Measurements from ENCODE around the gene LIPI. TPM values are rescaled to one million over a fixed set of nuclear protein-coding genes. Genes with fewer than 3 reads are reported as not detected.

LIPI gene
- polyA plus RNA-seq, 1 donor from 2014 or later: not detected

DNA sequence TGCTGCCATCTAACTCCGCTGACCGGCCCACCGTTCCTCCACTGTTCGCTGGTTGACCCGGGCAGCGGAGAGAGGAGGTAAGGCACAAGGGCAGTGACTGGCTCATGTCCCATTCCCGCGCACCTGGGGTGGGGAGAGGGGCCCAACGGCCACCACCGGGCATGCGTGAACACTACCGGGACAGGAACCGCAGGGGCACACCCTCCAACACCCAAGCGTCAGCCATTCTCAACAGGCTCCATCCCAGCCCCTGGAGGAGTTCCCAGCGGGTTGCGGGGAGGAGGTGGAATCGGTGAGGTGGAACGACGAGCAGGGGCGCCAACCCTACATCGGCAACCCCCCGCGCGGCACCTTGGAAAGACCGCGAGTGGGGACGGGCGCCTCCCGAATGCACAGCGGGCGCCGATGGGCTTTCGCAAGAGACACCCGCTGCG lies 126.7 kb downstream of the LIPI start:
- Histone ChIP-seq H3K79me2 (replicated peaks; ENCODE audit: insufficient read depth, low read length) (no peaks in the 10 kb centered on the region), H3K36me3 (ENCODE audit: insufficient read depth, low read length) (no peaks in the 10 kb centered on the region), H3K9me2 (ENCODE audit: insufficient read depth, low read length) (no peaks in the 10 kb centered on the region), H3K9me3 (ENCODE audit: low read length) (peaks cover 6% of the 10 kb centered on the region), H3F3A (ENCODE audit: insufficient read depth, low read length, poor library complexity, severe bottlenecking) (no peaks in the 10 kb centered on the region), H3K4me2 (ENCODE audit: low read length) (no peak overlapping the region), H3K9ac (ENCODE audit: low read length) (no peak overlapping the region), H3K27ac (ENCODE audit: low read length) (no peak overlapping the region), H4K20me1 (ENCODE audit: insufficient read depth) (no peaks in the 10 kb centered on the region), H3K27me3 (ENCODE audit: insufficient read depth, low read depth, low read length) (no peaks in the 10 kb centered on the region), H3K4me3 (ENCODE audit: low read length) (no peak overlapping the region), H2AFZ (ENCODE audit: low read depth, low read length) (no peak overlapping the region)
- TF ChIP-seq, protein P1, sequence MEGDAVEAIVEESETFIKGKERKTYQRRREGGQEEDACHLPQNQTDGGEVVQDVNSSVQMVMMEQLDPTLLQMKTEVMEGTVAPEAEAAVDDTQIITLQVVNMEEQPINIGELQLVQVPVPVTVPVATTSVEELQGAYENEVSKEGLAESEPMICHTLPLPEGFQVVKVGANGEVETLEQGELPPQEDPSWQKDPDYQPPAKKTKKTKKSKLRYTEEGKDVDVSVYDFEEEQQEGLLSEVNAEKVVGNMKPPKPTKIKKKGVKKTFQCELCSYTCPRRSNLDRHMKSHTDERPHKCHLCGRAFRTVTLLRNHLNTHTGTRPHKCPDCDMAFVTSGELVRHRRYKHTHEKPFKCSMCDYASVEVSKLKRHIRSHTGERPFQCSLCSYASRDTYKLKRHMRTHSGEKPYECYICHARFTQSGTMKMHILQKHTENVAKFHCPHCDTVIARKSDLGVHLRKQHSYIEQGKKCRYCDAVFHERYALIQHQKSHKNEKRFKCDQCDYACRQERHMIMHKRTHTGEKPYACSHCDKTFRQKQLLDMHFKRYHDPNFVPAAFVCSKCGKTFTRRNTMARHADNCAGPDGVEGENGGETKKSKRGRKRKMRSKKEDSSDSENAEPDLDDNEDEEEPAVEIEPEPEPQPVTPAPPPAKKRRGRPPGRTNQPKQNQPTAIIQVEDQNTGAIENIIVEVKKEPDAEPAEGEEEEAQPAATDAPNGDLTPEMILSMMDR (IDR thresholded peaks at IDR 0.05; ENCODE audit: poor library complexity, severe bottlenecking): no peak
- TF ChIP-seq, protein P2, sequence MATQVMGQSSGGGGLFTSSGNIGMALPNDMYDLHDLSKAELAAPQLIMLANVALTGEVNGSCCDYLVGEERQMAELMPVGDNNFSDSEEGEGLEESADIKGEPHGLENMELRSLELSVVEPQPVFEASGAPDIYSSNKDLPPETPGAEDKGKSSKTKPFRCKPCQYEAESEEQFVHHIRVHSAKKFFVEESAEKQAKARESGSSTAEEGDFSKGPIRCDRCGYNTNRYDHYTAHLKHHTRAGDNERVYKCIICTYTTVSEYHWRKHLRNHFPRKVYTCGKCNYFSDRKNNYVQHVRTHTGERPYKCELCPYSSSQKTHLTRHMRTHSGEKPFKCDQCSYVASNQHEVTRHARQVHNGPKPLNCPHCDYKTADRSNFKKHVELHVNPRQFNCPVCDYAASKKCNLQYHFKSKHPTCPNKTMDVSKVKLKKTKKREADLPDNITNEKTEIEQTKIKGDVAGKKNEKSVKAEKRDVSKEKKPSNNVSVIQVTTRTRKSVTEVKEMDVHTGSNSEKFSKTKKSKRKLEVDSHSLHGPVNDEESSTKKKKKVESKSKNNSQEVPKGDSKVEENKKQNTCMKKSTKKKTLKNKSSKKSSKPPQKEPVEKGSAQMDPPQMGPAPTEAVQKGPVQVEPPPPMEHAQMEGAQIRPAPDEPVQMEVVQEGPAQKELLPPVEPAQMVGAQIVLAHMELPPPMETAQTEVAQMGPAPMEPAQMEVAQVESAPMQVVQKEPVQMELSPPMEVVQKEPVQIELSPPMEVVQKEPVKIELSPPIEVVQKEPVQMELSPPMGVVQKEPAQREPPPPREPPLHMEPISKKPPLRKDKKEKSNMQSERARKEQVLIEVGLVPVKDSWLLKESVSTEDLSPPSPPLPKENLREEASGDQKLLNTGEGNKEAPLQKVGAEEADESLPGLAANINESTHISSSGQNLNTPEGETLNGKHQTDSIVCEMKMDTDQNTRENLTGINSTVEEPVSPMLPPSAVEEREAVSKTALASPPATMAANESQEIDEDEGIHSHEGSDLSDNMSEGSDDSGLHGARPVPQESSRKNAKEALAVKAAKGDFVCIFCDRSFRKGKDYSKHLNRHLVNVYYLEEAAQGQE (IDR thresholded peaks at IDR 0.05; ENCODE audit: borderline replicate concordance): no peak
- TF ChIP-seq RAD21 (conservative IDR thresholded peaks at IDR 0.05) (no peak), EZH2 (IDR thresholded peaks at IDR 0.05; ENCODE audit: borderline replicate concordance, insufficient read depth, low read length, poor library complexity, severe bottlenecking) (no peak), EP300 (conservative IDR thresholded peaks at IDR 0.05; ENCODE audit: poor library complexity, severe bottlenecking) (no peak), SMC3 (conservative IDR thresholded peaks at IDR 0.05; ENCODE audit: poor library complexity) (no peak), MXI1 (conservative IDR thresholded peaks at IDR 0.05; ENCODE audit: poor library complexity, severe bottlenecking) (no peak), TAF1 (IDR thresholded peaks at IDR 0.05; ENCODE audit: low read depth) (no peak), POLR2AphosphoS5 (IDR thresholded peaks at IDR 0.05) (no peak)

DNA sequence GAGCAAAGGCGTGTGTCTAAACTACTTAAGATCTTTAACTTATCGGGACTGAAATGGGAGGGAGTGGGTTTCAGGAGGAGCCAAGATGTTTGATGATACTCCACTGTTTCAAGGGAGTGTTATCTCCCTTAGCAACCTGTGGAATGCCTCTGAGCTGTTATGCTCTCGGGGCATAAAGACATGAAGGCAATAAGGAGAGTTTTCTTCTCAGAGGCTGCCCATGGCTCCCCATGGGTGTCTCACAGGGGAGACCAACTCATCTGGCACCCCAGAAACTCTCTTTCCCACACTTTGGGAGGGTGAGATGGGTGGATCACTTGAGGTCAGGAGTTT lies 130.0 kb downstream of the LIPI start:
- H3K4me2 ChIP-seq (ENCODE audit: low read length): no peak overlapping the region
- H3F3A ChIP-seq (ENCODE audit: insufficient read depth, low read length, poor library complexity, severe bottlenecking): no peaks in the 10 kb centered on the region
- H3K27me3 ChIP-seq (ENCODE audit: insufficient read depth, low read depth, low read length): no peaks in the 10 kb centered on the region
- H4K20me1 ChIP-seq (ENCODE audit: insufficient read depth): no peaks in the 10 kb centered on the region
- H2AFZ ChIP-seq (ENCODE audit: low read depth, low read length): no peak overlapping the region
- H3K79me2 ChIP-seq (replicated peaks; ENCODE audit: insufficient read depth, low read length): no peaks in the 10 kb centered on the region
- H3K9me2 ChIP-seq (ENCODE audit: insufficient read depth, low read length): no peaks in the 10 kb centered on the region
- H3K4me3 ChIP-seq (ENCODE audit: low read length): no peak overlapping the region
- no peak overlapping the region for H3K27ac ChIP-seq (ENCODE audit: low read length)
- no peak for TF ChIP-seq MXI1 (conservative IDR thresholded peaks at IDR 0.05; ENCODE audit: poor library complexity, severe bottlenecking)
- no peak for TF ChIP-seq TAF1 (IDR thresholded peaks at IDR 0.05; ENCODE audit: low read depth)
- TF ChIP-seq POLR2AphosphoS5 (IDR thresholded peaks at IDR 0.05): no peak
- TF ChIP-seq, protein P1 (IDR thresholded peaks at IDR 0.05; ENCODE audit: poor library complexity, severe bottlenecking): no peak
- TF ChIP-seq, protein P2 (IDR thresholded peaks at IDR 0.05; ENCODE audit: borderline replicate concordance): no peak
- TF ChIP-seq EZH2 (IDR thresholded peaks at IDR 0.05; ENCODE audit: borderline replicate concordance, insufficient read depth, low read length, poor library complexity, severe bottlenecking): no peak
- TF ChIP-seq SMC3 (conservative IDR thresholded peaks at IDR 0.05; ENCODE audit: poor library complexity): no peak
- TF ChIP-seq RAD21 (conservative IDR thresholded peaks at IDR 0.05): no peak
- no peak for TF ChIP-seq EP300 (conservative IDR thresholded peaks at IDR 0.05; ENCODE audit: poor library complexity, severe bottlenecking)
- H3K36me3 ChIP-seq (ENCODE audit: insufficient read depth, low read length): no peaks in the 10 kb centered on the region
- H3K9me3 ChIP-seq (ENCODE audit: low read length): peaks cover 6% of the 10 kb centered on the region
- no peak overlapping the region for H3K9ac ChIP-seq (ENCODE audit: low read length)

Measured in neural cell (in vitro differentiated cells).